Body of pancreas (tissue), 4 donors: ENCODE measurements around the gene JOSD2.

Source experiments
- POLR2A ChIP-seq, 3 donors: fragments of 450-650 bp; IDR thresholded peaks; one replicate each; pipeline ENCODE4 v1.6.1; 2016; ENCODE audit warnings: antibody characterized with exemption in 3 of 3, mild to moderate bottlenecking in 2 of 3
- TF ChIP-seq, protein P1 (sequence below), 7 experiments: fragments of 450-650 bp in 4 of 7; fragments of 200-600 bp in 3 of 7; sonication (generic) in 3 of 7; IDR thresholded peaks; one replicate each; pipeline ENCODE4 v1.5.1; 2016 to 2019; ENCODE audit warnings: antibody characterized with exemption in 7 of 7

DNA sequence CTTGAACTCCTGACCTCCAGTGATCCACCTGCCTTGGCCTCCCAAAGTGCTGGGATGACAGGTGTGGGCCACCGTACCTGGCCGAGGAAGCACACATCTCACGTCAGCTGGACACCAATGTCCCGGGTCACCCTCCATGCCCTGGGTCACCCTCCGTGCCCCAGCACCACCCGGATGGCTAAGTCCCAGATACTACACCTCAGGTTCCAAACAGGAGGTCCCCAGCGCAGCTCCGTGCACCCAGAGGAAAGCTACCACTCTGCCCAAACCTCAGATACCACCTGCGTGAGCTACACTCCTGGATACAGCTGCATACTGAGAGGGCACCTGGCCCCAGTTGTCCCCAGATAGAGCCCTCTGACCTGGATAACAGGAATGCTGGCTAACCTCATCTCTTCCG, 43.2 kb upstream of the JOSD2 start:
- no peak for TF ChIP-seq POLR2A (IDR thresholded peaks at IDR 0.05)
- TF ChIP-seq, protein P1, sequence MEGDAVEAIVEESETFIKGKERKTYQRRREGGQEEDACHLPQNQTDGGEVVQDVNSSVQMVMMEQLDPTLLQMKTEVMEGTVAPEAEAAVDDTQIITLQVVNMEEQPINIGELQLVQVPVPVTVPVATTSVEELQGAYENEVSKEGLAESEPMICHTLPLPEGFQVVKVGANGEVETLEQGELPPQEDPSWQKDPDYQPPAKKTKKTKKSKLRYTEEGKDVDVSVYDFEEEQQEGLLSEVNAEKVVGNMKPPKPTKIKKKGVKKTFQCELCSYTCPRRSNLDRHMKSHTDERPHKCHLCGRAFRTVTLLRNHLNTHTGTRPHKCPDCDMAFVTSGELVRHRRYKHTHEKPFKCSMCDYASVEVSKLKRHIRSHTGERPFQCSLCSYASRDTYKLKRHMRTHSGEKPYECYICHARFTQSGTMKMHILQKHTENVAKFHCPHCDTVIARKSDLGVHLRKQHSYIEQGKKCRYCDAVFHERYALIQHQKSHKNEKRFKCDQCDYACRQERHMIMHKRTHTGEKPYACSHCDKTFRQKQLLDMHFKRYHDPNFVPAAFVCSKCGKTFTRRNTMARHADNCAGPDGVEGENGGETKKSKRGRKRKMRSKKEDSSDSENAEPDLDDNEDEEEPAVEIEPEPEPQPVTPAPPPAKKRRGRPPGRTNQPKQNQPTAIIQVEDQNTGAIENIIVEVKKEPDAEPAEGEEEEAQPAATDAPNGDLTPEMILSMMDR (IDR thresholded peaks at IDR 0.05) = no peak
